HTR-8/SVneo (cell line): ENCODE data around the gene BRD4.
A peak's percentile ranks its signal among the peaks of the same experiment; 100 is the strongest.

Experiments used
- DNase-seq: peaks from one replicate; pipeline ENCODE4 v3.0.0; 2011; ENCODE audit warnings: low spot score, mixed read lengths; ENCODE audit not compliant: insufficient read length
- FAIRE-seq: peaks from 2 replicates; lab custom pipeline; 2011; peaks lifted over from hg19 to GRCh38; lab: Jason Lieb, UNC

BRD4 gene

DNA sequence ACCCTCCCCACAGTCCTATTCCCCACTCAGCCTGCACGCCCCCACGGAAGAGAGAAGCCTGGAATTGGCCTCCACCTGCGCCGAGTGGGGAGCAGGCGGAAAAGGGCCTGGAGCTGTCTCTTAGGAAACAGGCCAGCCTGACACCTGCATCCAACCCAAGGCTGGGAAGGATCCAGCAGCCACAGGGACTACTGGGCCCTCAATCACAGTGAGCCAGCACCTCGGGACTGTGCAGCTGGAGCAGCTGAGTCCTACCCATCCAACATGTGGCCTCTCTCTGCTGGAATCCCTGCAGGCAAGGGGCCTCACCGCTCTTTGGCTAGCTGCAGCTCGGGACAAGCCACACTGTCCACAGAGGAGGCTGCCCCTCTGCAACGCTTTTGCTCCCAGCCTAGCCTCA is 91.8 kb downstream of the BRD4 start:
- FAIRE-seq, result no peak
- DNase-seq, result no peak

- FAIRE-seq (no peak), DNase-seq (no peak)
These were observed 92.9 kb downstream of the BRD4 start for GRCh38 chr19:15239337-15239949.

DNA sequence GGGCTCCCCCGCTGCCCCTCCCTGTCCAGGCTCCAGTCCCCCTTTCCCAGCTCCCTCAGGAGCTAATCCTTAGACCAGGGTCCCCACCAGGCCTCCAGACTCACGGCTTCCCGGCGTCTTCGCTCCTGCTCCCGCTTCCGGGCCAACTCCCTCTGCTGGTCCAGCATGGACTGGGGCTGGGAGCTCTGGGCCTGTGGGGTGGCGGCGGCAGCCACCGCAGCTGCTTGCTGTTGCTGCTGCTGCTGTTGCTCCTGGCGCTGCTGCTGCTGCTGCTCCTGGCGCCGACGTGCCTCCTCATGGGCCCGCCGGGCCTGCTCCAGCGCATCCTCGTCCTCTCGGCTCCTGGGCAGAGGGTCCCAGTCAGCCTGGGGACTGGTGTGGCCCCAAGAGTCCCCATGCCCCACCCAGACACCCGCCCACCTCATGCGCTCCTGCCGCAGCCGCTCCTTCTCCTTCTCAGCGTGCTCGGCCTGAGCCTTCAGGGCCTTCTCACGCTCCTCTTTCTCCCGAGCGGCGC is 93.6 kb downstream of the BRD4 start:
- FAIRE-seq, result no peak
- DNase-seq, result no peak

DNA sequence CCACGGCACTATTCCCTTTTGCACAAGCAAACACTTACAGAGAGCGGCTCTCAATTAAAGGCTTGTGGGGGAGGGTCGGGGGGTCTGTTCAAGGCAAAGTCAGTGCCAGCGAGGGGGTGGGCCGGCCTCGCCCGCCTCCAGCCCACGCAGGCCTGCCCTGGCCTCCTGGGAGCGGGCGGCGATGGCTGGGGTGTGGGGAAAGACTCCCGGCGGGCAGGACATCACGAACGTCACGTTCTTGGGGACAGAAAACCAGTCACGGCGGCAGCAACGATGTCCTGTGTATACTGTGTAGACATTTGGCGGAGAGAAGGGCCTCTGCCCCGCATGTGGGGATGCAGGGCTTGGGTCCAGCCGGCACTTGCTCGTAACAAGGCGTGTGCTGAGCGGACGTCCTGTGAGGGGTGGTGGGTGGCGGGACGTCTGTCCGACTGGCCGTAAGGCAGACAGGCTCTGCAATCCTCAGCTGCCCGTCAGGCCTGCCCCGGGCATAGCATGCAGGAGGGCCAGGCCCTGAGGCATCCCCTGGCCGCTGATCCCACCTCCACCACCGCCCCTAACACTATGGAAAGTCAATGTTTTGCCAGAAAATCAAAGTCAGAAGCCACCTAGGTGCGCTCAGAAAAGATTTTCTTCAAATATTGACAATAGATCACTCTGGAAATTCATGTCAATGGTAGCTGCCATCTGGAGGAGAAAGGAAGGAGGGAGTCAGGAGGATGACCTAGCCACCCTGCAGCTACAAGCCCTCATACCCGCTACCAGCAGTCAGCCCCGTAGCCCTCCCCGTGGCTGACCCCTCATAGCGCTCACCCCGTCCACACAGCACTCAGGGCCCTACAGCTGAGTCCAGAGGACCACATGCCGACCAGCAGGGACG is 94.3 kb downstream of the BRD4 start:
- FAIRE-seq (no peak), DNase-seq (no peak)

GRCh38 chr19:15236886-15237285 is 95.5 kb downstream of the BRD4 start:
- DNase-seq (no peak), FAIRE-seq (no peak)

DNA sequence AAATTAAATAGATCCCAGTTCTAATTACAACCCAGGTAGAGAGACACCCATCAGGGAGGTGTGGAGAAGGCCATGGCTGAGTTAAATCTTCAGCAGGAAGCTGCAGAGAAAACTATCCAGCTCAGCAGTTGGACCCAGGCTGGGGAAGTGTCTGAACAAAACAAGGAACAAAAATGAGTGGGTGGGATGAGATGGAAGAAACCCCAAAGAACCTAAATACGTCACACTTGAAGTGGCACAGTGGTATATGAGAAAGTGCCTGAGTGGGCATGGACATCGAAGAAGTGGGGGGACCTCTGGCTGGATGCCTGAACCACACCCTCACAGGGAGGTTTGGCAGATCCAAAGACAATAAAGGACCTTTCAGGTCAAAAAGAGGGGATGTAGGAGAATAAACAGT is 96.6 kb downstream of the BRD4 start:
- DNase-seq (no peak), FAIRE-seq (no peak)

DNA sequence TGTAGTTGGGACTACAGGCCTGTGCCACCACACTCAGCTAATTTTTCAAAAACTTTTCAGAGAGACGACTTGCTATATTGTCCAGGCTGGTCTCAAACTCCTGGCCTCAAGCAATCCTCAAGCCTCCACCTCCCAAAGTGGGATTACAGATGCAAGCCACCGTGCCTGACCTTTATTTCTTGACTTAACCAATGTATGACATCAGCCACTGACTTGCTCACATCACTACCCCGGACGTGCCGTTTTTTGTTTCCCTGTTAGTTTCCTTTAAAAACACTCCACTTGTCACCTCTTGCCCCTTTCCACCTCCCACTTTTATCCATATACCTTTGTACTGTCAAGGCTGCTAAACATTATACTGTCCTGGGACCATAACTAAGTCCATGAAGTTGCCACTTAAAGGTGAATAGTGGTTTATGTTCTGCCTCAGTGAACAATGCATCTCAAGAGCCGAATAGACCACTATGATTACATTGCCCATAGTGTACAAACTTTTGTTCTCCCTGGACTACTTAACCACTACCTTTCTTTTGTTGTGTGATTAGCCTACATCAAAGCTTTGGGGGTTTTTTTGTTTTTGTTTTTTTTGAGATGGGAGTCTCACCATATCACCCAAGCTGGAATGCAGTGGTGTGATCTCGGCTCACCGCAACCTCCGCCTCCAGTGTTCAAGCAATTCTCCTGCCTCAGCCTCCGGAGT is 97.8 kb downstream of the BRD4 start:
- FAIRE-seq (no peak), DNase-seq (no peak)

- FAIRE-seq (no peak), DNase-seq (no peak)
These were observed 101.1 kb downstream of the BRD4 start for GRCh38 chr19:15231271-15231670.

DNA sequence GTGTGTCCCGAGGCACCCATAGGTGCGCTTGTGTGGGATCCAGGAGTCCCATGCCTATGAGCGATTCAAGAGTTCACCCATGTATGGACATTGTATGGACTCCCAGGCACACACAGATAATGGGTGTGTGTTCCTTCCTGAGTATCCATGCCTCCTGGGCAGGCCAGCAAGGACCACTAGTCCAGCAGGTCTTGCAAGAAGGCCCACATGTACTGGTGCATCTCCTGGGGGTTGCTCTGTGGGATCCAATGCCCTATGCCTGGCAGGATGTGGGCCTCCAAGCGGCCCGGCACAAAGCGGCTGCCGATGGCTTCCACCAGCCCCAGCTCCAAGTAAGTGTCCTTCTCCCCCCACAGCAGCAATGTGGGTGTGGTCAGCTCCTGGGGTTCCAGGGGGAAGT is 105.1 kb downstream of the BRD4 start:
- DNase-seq, result no peak

GRCh38 chr19:15225760-15226159 is 106.6 kb downstream of the BRD4 start:
- no peak for DNase-seq
- FAIRE-seq, result no peak

More for the DNA sequence above, 105.1 kb downstream of the BRD4 start:
- FAIRE-seq, result no peak

DNA sequence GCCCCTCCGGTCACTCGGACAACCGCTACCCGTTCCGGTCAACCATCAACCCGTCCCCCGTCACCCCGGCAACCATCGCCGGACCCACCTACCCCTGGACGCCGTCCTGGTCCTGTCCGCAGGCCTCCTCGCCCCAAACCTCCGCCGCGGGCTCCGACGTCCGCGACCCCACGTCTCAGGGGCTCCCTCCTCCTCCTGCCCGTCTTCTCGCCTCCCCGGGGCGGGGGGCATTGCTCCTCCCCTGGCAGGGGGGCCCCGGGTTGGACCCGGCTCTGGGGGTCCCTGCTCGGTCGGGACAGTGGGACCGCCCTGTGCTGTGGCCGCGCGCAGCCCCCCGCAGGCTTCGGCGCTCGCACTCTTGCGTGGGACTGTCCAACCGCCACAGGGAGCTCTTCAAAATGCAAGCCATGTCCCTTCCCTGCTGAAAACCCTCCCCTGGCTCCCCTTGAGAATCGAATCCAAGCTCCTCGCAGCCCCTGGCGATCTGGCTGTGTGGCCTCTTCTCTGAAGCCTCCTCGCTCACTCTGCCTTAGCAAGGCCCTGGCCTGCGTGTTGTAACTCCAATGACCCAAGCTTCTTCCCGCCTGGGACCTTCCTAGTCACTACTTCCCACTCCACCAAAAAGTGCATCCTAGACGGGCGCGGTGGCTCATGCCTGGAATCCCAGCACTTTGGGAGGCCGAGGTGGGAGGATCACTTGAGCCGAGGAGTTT is 108.5 kb downstream of the BRD4 start:
- peak; percentile 96 for FAIRE-seq

DNA sequence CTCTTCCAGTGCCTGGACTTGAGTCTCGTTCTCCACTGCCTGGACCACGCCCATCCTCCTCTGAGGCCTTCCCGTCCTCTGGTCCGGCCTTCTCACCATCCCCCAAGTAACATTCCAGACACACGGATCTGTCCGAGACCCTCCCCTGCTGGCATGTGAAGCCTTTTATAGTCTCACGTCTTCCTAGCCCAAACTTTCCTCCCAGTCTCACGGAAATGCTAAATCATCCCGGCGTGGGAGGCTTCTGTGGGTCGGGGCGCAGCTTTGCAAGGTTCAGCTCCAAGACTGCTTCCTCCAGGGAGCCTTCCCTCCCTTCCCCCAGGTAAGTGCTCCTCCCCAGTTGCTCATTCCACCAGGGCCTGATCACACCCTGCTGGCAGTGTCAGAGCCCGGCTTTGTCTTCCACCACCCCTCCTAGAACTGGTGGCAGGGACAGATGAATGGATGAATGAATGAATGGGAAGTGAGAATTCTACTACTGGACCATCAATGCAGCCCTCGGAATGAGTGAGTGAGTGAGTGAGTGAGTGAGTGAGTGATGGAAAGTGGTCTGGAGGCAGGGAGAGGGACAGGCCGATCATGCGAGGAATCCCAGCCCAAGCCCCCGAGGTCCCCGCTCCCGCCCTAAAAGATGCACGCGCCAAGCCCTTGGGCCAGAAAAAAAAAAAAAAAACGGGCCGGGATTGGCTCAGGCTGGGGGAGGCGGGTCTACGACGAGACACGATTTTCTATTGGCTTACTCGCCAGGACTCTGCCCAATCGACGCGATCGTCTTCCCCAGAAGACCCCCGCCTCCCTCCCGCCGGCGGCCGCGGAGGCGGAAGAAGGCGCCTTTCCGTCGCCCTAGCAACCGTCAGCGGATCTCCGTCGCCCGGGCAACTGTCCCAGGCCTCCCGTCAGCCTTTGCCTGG is 109.3 kb downstream of the BRD4 start:
- FAIRE-seq (no peak), DNase-seq (peak; percentile 99)

More for the DNA sequence above, 108.5 kb downstream of the BRD4 start:
- no peak for DNase-seq

DNA sequence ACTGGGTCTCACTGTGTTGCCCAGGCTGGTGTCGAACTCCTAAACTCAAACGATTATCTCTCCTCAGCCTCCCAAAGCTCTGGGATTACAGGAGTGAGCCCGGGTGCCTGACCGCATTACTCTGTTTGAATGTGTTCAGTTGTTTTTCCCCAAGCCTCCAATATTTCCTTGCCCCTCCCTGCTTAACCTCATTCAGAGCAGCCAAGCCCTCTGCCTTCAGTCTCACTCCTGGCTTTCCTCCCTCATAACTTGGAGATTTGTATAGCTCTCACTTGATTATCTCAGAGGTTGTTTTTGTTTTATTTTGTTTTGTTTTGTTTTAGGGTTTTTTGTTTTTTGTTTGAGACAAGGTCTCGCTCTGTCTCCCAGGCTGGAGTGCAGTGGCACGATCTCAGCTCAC is 111.5 kb downstream of the BRD4 start:
- FAIRE-seq (no peak), DNase-seq (no peak)

DNA sequence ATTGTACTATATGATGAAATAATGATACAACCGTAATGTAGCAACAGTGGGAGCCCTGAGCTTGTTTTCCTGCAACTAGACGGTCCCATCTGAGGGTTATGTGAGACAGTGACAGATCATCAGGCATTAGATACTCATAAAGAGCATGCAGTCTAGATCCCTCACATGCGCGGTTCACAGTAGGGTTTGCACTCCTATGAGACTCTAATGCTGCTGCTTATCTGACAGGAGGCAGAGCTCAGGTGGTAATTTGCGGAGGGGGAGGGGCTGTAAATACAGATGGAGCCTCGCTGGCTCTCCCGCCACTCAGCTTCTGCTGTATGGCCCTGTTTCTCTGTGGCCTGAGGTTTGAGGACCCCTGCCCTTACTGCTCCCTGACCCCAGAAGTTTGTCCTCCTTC is 113.8 kb downstream of the BRD4 start:
- no peak for DNase-seq
- FAIRE-seq, result no peak

- FAIRE-seq (no peak), DNase-seq (no peak)
These were observed 116.0 kb downstream of the BRD4 start for GRCh38 chr19:15216363-15216762.

GRCh38 chr19:15213715-15214381 is 118.5 kb downstream of the BRD4 start:
- FAIRE-seq (no peak), DNase-seq (no peak)

DNA sequence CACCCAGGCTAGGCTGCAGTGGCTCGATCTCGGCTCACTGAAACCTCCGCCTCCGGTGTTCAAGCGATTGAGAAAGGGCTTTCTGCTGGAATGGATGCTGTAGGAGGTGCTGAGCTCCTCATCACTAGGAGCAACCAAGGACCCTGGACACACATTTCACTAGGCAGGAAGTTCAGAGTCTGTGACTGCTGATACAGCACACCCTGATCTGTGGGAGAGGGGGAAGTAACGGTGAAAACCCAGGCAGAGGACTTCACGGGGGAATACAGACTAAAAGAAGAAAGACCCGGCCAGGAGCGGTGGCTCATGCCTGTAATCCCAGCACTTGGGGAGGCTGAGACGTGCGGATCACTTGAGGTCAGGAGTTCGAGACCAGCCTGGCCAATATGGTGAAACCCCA is 119.6 kb downstream of the BRD4 start:
- FAIRE-seq, result no peak
- no peak for DNase-seq

- DNase-seq (peak; percentile 45), FAIRE-seq (no peak)
These were observed 122.0 kb downstream of the BRD4 start for GRCh38 chr19:15210323-15210781.
